HepG2 (cell line): Measurements from ENCODE around the gene UMPS. TPM values are rescaled to one million over a fixed set of nuclear protein-coding genes. Genes with fewer than 3 reads are reported as not detected.
A peak's percentile ranks its signal among the peaks of the same experiment; 100 is the strongest.

Source experiments
- ASH2L ChIP-seq: fragments of 300-600, 200-600 bp; sonication (generic); IDR thresholded peaks from 2 replicates; pipeline ENCODE4 v1.7.0; 2017; ENCODE audit warnings: low read depth, mild to moderate bottlenecking, moderate library complexity, mixed read lengths, low read length; ENCODE audit not compliant: insufficient read length
- CEBPB ChIP-seq: IDR thresholded peaks from 2 replicates; pipeline ENCODE4 v1.6.1; 2011; ENCODE audit warnings: low read depth, low read length, improper control_type of control experiment, borderline replicate concordance
- DNMT1 ChIP-seq: sonication (generic); formaldehyde crosslinking; IDR thresholded peaks from 2 replicates; pipeline ENCODE4 v1.5.1; 2020; ENCODE audit warnings: mild to moderate bottlenecking, missing genetic modification reagents
- FOXM1 ChIP-seq: sonication (generic); formaldehyde crosslinking; IDR thresholded peaks from 2 replicates; pipeline ENCODE4 v1.5.0; 2020; ENCODE audit warnings: missing genetic modification reagents
- FOXP1 ChIP-seq, 2 experiments: fragments of 450-650 bp in 1 of 2; IDR thresholded peaks; 2 replicates each; pipeline ENCODE4 v1.6.1; 2017 to 2018; ENCODE audit warnings: antibody characterized with exemption in 1 of 2
- GATA4 ChIP-seq: sonication (generic); IDR thresholded peaks from 2 replicates; pipeline ENCODE4 v1.6.1; 2016; ENCODE audit warnings: antibody characterized with exemption, low read depth, borderline replicate concordance
- HOXA9 ChIP-seq: sonication (generic); formaldehyde crosslinking; IDR thresholded peaks from 2 replicates; pipeline ENCODE4 v1.8.1; 2022; ENCODE audit warnings: missing genetic modification reagents, mild to moderate bottlenecking, moderate library complexity, borderline replicate concordance
- NR2F2 ChIP-seq: IDR thresholded peaks from 2 replicates; pipeline ENCODE4 v1.6.1; 2012; ENCODE audit warnings: low read depth, inconsistent platforms, borderline replicate concordance
- RNF2 ChIP-seq: fragments of 450-650 bp; conservative IDR thresholded peaks from 2 replicates; pipeline ENCODE4 v1.6.1; 2016; ENCODE audit warnings: low read depth
- TEAD3 ChIP-seq: optimal IDR thresholded peaks from 2 replicates; pipeline ENCODE3; 2016; ENCODE audit warnings: borderline replicate concordance
- ZBTB7A ChIP-seq: sonication (generic); formaldehyde crosslinking; IDR thresholded peaks from 2 replicates; pipeline ENCODE4 v1.8.0; 2022; ENCODE audit warnings: mild to moderate bottlenecking, missing genetic modification reagents
- ZNF367 ChIP-seq: sonication (generic); formaldehyde crosslinking; IDR thresholded peaks from 2 replicates; pipeline ENCODE4 v1.4.0; 2020; ENCODE audit warnings: missing genetic modification reagents, borderline replicate concordance
- ZNF496 ChIP-seq: sonication (generic); formaldehyde crosslinking; IDR thresholded peaks from 2 replicates; pipeline ENCODE4 v1.8.1; 2023; ENCODE audit warnings: mild to moderate bottlenecking, moderate library complexity, missing genetic modification reagents; ENCODE audit not compliant: insufficient replicate concordance
- ZNF547 ChIP-seq: sonication (generic); formaldehyde crosslinking; IDR thresholded peaks from 2 replicates; pipeline ENCODE4 v1.5.1; 2020; ENCODE audit warnings: mild to moderate bottlenecking, missing genetic modification reagents
- ZNF672 ChIP-seq: sonication (generic); formaldehyde crosslinking; IDR thresholded peaks from 2 replicates; pipeline ENCODE4 v1.8.1; 2022; ENCODE audit warnings: missing genetic modification reagents
- ZNF83 ChIP-seq: sonication (generic); formaldehyde crosslinking; IDR thresholded peaks from 2 replicates; pipeline ENCODE4 v1.4.0; 2020; ENCODE audit warnings: missing genetic modification reagents, mild to moderate bottlenecking, borderline replicate concordance
- polyA plus RNA-seq, 8 experiments: library from polyadenylated mRNA; depleted of rRNA in 3 of 8; stranded (reverse) in 7 of 8; unstranded in 1 of 8; fragments of >200 nt; fragmentation: Illumina TruSeq in 4 of 8; extraction: Trizol in 4 of 8; gene quantifications; 2 replicates each; pipeline versions ENCODE4 v1.2.1 to v1.2.3, GENCODE V29; 2011 to 2016; ENCODE audit warnings: low read depth in 4 of 8, missing spikeins in 1 of 8, mixed read lengths in 1 of 8; ENCODE audit not compliant: insufficient read depth in 1 of 8
- total RNA-seq, 5 experiments: library from RNA; depleted of rRNA; stranded (reverse); fragments of >200 nt; fragmentation: Illumina TruSeq; extraction: Trizol; gene quantifications; 2 replicates each; pipeline ENCODE4 v1.2.3, GENCODE V29; 2016; ENCODE audit warnings: low read depth in 1 of 5
- TF ChIP-seq, protein P1 (sequence below): sonication (generic); formaldehyde crosslinking; IDR thresholded peaks from 2 replicates; pipeline ENCODE4 v1.5.0; 2020; ENCODE audit warnings: mild to moderate bottlenecking, missing genetic modification reagents, moderate library complexity
- TF ChIP-seq, protein P2 (sequence below): sonication (generic); formaldehyde crosslinking; IDR thresholded peaks from 2 replicates; pipeline ENCODE4 v1.4.0; 2020; ENCODE audit warnings: mild to moderate bottlenecking, missing genetic modification reagents
- TF ChIP-seq, protein P3 (sequence below): sonication (generic); formaldehyde crosslinking; IDR thresholded peaks from 2 replicates; pipeline ENCODE4 v1.5.1; 2020; ENCODE audit warnings: missing genetic modification reagents, mild to moderate bottlenecking, borderline replicate concordance
- TF ChIP-seq, protein P4 (sequence below): sonication (generic); formaldehyde crosslinking; IDR thresholded peaks from 2 replicates; pipeline ENCODE4 v1.4.0; 2020; ENCODE audit warnings: mild to moderate bottlenecking, low read depth, missing genetic modification reagents
- TF ChIP-seq, protein P5 (sequence below): IDR thresholded peaks from 2 replicates; pipeline ENCODE4 v1.6.1; 2016; ENCODE audit warnings: mild to moderate bottlenecking
- TF ChIP-seq, protein P6 (sequence below): sonication (generic); formaldehyde crosslinking; IDR thresholded peaks from 2 replicates; pipeline ENCODE4 v1.4.0; 2020; ENCODE audit warnings: mild to moderate bottlenecking, missing genetic modification reagents

Gene UMPS
- total and polyA plus RNA-seq, 2 of the 13 experiments (the other 11 are each of a cell fraction or from before 2014, with no cell fraction given): 52.7 to 74.2 TPM

DNA sequence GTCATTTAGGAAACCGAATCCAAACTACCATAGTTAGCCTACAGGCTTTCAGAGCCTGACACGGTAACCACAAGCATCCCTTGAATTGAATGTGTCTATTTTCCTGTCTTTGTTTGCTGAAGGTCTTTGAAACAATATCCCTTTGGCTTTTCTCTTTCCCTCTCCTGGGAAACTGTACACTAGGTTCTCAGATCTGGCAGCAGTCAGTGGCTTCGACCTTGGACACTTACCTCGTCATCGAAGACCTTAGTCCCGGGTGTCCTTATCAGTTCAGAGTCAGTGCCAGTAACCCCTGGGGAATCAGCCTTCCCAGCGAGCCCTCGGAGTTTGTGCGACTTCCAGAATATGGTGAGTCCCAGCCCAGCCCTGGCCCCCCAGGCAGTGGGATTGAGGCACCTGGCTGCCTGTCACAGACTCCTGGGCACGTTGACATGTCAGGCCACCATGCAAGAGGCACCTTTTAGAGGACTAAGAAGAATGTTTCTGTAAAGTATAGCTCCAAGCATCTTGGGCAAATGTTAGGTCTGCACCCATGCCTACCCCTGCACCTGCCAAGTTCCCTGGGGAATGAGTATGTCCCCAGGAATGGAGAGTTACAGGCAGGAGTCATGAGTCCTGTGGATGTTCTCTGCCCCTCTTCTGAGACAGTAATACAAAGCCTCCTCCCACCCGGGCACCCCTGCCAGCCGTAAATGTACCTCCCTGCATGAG lies 30.4 kb upstream of the UMPS start (continued):
- TF ChIP-seq FOXP1 (IDR thresholded peaks at IDR 0.05) (no peak), FOXP1 (CRISPR knock-in tag; IDR thresholded peaks at IDR 0.05) (peak; percentile 73), HOXA9 (CRISPR knock-in tag) (no peak), GATA4 (peak; percentile 77; the same call in 1 of the 2 replicates), DNMT1 (CRISPR knock-in tag) (no peak), TEAD3 (CRISPR knock-in tag) (no peak), ASH2L (peak; percentile 3), CEBPB (no peak), RNF2 (no peak), FOXM1 (CRISPR knock-in tag) (no peak), NR2F2 (peak; percentile 67), ZNF367 (CRISPR knock-in tag) (no peak), ZNF496 (CRISPR knock-in tag) (no peak), ZNF83 (no peak), ZNF547 (CRISPR knock-in tag) (no peak; the same call in 1 of the 2 replicates), ZNF672 (no peak), ZBTB7A (CRISPR knock-in tag) (no peak)
- TF ChIP-seq, protein P1, sequence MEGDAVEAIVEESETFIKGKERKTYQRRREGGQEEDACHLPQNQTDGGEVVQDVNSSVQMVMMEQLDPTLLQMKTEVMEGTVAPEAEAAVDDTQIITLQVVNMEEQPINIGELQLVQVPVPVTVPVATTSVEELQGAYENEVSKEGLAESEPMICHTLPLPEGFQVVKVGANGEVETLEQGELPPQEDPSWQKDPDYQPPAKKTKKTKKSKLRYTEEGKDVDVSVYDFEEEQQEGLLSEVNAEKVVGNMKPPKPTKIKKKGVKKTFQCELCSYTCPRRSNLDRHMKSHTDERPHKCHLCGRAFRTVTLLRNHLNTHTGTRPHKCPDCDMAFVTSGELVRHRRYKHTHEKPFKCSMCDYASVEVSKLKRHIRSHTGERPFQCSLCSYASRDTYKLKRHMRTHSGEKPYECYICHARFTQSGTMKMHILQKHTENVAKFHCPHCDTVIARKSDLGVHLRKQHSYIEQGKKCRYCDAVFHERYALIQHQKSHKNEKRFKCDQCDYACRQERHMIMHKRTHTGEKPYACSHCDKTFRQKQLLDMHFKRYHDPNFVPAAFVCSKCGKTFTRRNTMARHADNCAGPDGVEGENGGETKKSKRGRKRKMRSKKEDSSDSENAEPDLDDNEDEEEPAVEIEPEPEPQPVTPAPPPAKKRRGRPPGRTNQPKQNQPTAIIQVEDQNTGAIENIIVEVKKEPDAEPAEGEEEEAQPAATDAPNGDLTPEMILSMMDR (CRISPR knock-in tag): no peak
- TF ChIP-seq, protein P2, sequence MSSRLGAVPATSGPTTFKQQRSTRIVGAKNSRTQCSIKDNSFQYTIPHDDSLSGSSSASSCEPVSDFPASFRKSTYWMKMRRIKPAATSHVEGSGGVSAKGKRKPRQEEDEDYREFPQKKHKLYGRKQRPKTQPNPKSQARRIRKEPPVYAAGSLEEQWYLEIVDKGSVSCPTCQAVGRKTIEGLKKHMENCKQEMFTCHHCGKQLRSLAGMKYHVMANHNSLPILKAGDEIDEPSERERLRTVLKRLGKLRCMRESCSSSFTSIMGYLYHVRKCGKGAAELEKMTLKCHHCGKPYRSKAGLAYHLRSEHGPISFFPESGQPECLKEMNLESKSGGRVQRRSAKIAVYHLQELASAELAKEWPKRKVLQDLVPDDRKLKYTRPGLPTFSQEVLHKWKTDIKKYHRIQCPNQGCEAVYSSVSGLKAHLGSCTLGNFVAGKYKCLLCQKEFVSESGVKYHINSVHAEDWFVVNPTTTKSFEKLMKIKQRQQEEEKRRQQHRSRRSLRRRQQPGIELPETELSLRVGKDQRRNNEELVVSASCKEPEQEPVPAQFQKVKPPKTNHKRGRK: no peak
- TF ChIP-seq, protein P3, sequence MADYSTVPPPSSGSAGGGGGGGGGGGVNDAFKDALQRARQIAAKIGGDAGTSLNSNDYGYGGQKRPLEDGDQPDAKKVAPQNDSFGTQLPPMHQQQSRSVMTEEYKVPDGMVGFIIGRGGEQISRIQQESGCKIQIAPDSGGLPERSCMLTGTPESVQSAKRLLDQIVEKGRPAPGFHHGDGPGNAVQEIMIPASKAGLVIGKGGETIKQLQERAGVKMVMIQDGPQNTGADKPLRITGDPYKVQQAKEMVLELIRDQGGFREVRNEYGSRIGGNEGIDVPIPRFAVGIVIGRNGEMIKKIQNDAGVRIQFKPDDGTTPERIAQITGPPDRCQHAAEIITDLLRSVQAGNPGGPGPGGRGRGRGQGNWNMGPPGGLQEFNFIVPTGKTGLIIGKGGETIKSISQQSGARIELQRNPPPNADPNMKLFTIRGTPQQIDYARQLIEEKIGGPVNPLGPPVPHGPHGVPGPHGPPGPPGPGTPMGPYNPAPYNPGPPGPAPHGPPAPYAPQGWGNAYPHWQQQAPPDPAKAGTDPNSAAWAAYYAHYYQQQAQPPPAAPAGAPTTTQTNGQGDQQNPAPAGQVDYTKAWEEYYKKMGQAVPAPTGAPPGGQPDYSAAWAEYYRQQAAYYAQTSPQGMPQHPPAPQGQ (CRISPR knock-in tag): 0 out of 2 replicates have a peak, but pooled peaks have one; percentile 82
- TF ChIP-seq, protein P4, sequence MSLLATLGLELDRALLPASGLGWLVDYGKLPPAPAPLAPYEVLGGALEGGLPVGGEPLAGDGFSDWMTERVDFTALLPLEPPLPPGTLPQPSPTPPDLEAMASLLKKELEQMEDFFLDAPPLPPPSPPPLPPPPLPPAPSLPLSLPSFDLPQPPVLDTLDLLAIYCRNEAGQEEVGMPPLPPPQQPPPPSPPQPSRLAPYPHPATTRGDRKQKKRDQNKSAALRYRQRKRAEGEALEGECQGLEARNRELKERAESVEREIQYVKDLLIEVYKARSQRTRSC: no peak
- TF ChIP-seq, protein P5, sequence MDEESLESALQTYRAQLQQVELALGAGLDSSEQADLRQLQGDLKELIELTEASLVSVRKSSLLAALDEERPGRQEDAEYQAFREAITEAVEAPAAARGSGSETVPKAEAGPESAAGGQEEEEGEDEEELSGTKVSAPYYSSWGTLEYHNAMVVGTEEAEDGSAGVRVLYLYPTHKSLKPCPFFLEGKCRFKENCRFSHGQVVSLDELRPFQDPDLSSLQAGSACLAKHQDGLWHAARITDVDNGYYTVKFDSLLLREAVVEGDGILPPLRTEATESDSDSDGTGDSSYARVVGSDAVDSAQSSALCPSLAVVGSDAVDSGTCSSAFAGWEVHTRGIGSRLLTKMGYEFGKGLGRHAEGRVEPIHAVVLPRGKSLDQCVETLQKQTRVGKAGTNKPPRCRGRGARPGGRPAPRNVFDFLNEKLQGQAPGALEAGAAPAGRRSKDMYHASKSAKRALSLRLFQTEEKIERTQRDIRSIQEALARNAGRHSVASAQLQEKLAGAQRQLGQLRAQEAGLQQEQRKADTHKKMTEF: peak; percentile 79
- TF ChIP-seq, protein P6, sequence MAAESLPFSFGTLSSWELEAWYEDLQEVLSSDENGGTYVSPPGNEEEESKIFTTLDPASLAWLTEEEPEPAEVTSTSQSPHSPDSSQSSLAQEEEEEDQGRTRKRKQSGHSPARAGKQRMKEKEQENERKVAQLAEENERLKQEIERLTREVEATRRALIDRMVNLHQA (CRISPR knock-in tag): no peak
